Frontal cortex (tissue), 4 donors: Measurements from ENCODE around the gene RGS19. TPM values are rescaled to one million over a fixed set of nuclear protein-coding genes. Genes with fewer than 3 reads are reported as not detected.

Experiments used
- DNase-seq, 2 donors: peaks; one replicate each; pipeline ENCODE4 v3.0.0; 2012; ENCODE audit warnings: low spot score in 2 of 2
- FAIRE-seq: peaks from 2 replicates; lab custom pipeline; 2012; peaks lifted over from hg19 to GRCh38; lab: Jason Lieb, UNC
- total RNA-seq: library from RNA; depleted of rRNA; stranded (reverse); fragments of >200 nt; gene quantifications from one replicate; pipeline ENCODE4 v1.2.3, GENCODE V29; 2014
- donor health status: control.
- donor health status: control.
- donor health status: control.

Gene RGS19
- total RNA-seq, 1 donor from 2014 or later: 7.7 TPM

DNA sequence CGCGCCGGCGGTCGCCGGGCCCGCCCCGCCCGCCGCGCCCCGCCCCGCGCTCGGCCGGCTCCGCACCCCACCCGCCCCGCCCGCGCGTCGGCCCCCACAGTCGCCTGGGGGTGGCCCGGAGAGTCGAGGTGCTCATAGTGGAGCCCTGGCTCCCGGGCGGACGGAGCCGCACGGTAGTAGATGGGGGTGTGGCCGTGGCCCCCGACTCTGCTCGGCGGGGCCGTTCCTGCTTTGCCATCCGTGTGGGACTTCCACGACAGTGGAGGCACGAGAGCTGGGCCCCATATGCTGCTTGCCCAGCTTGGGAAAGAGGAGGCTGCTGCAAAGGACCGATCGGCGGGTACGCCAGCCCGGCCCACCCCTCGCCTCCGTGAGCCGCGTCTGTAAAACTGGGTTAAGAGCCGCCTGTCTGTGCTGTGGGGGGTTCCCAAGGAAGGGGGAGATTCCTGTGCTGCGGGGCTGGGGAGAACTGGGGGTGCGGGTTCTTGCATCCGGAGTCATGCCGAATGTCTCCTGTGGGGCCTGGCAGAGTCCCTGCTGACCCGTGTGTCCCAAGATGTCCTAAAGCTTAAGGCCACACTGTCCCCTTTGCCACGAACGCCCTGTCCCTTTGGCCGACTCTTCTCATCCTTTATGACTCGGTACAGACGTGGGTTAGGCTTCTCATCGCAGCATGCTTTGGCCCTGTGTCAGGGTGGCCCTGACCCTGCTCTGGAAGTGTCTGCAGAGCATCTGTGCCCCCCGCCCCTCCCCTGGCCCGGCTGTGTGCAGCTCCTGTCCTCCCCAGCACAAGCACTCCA lies 895 bp upstream of the RGS19 start, which contains the start of gene OPRL1:
TSS of gene OPRL1 (plus strand) at position 70 of the 800 bp plus-strand sequence. CDS start 12,639 bp downstream, outside the sequence.
- DNase-seq (no peak), FAIRE-seq (no peak)

DNA sequence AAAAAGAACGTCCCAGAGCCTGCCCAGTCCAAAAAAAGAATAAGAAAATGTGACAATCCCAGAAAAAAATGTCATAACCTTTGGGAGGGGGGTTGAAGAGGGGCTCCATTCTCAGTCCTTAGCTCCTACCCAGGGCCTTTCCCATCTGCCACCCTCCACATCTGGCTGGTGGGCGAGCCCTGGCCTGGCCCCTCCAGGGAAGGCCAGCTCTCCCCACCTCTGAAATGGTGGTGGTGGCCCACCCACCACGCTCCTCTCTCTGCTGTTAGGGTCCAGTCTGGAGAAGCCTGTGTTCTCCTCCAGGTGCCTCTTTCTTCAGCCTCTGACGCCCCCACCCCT lies 415 bp downstream of the RGS19 start:
- FAIRE-seq: no peak
- DNase-seq: no peak

- FAIRE-seq (no peak), DNase-seq (no peak)
These were observed 1.3 kb downstream of the RGS19 start for GRCh38 chr20:64077876-64078551.

DNA sequence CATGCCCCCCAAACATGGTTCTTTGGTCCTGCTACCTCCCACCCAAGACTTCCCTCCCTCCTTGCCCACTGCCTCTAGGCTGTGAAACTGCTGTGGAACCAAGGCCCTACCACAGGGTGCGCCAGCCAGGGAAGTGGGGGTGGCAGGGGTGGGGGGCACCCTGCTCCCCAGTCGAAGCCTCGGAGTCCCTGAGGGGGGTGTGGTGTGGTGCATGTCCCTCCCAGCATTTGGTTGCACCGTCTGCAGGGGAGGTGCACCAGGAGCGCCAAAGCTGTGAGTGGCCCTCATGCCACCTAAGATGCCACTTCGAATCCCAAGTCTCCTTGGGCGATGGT lies 1.8 kb downstream of the RGS19 start:
- DNase-seq (no peak), FAIRE-seq (no peak)

DNA sequence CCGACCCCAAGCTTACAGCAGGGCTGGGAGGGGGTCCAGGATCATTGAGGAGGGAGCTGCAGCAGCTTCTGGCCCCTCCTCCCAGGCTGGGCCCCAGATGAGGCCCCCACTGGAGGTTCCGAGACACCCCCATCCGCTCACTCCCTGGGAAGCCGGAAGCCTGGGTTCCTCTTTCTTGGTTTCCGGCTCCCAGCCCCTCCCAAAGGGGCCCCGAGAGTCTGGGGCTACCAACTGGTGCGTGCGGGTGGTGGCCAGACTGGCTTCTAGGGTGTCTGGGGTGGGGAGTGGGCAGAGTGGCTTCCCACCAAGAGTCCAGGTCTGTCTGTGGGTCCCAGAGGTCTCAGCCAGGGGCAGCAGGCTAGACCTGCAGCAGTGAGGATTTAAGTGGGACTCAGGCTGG lies 2.2 kb downstream of the RGS19 start:
- no peak for DNase-seq
- FAIRE-seq: no peak

DNA sequence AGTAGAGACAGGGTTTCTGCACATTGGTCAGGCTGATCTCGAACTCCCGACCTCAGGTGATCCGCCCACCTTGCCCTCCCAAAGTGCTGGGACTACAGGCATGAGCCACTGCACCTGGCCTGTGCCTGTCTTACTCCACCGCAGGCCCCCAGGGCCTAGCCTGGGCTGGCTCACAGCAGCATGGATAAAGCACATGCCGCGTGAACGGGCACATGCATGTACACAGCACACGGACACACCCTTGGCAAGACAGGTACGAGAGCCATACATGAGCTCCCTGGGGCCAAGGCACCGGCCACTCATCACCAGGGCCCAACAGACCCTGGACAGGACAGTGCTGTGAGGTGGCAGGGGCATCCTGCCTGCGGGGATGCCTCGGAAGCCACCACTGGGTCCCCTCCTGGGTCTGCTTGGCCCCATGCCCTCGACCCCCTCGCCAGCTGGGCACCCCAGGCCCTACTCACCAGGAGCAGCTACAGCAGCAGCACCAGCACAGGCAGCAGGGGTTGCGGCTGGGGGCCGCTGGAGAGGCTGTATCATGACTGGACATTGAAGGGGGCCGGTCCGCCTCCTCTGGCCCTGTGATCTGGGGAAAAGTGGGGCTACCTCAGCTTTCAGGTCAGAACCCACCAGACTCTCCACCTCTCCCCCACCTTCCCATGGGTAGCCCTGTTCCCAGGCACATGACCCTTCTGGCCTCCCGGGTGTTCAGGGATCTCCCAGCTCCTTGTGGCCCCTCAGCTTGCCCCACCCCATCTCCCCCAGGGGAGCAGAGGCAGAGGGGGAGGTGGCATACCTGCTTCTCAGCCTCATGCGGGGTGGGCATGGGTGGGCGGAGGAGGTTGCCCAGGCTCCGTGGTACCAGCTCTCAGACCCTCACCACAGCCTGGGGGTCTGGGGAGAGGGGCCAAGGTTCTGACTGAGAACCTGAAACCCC lies 3.0 kb downstream of the RGS19 start:
- FAIRE-seq (no peak), DNase-seq (no peak)

- FAIRE-seq (no peak), DNase-seq (no peak)
These were observed 3.8 kb downstream of the RGS19 start for GRCh38 chr20:64075556-64075955.

DNA sequence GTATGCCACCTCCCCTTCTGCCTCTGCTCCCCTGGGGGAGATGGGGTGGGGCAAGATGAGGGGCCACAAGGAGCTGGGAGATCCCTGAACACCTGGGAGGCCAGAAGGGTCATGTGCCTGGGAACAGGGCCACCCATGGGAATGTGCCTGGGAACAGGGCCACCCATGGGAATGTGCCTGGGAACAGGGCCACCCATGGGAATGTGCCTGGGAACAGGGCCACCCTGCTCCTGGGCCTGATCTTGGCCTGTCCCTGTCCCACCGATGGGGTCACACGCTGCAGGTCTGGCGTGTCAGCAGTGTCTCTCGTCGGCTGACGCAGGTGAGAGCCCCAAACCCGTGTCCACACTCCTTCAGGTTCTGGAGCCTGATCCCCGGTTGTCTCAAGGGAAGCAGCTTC lies 4.4 kb downstream of the RGS19 start:
- no peak for DNase-seq
- no peak for FAIRE-seq

- DNase-seq (no peak), FAIRE-seq (no peak)
These were observed 5.0 kb downstream of the RGS19 start for GRCh38 chr20:64074184-64074789.

DNA sequence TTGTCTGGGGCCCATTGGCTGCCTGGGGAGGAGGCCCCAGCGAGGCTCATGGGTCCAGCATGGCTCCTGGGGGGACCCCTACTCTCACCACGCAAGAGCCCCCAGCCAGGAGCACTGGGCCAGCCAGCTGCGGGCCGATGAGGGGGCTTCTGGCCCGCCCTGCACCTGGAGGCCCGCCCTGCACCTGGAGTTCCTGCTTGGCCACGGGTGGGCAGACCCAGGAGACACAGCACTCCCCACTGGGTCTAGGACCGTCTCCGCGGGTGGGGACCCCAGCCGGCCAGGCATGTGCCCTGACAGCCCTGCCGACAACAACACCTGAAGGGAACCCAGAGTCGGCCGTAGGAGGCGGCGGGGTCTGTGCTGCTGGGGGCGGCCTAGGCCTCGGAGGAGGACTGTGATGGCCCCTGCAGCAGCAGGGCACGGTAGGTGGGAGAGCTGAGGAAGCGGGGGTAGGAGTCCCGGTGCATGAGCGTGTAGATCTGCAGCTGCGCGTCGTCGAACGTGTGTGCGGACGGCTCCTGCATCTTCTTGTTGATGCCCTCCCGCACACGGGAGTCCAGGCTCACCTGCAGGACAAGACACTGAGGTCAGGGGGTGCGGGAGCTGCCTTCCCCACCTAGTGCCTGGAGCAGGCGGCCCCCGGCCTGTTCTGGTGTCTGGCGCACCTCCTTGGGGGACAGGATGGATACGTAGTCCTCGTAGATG lies 5.7 kb downstream of the RGS19 start:
- FAIRE-seq (no peak), DNase-seq (no peak)

- no peak for FAIRE-seq
- DNase-seq: no peak
These were observed 6.7 kb downstream of the RGS19 start for GRCh38 chr20:64072498-64073063.

- DNase-seq: no peak
- no peak for FAIRE-seq
These were observed 7.7 kb downstream of the RGS19 start for GRCh38 chr20:64071341-64072332.

DNA sequence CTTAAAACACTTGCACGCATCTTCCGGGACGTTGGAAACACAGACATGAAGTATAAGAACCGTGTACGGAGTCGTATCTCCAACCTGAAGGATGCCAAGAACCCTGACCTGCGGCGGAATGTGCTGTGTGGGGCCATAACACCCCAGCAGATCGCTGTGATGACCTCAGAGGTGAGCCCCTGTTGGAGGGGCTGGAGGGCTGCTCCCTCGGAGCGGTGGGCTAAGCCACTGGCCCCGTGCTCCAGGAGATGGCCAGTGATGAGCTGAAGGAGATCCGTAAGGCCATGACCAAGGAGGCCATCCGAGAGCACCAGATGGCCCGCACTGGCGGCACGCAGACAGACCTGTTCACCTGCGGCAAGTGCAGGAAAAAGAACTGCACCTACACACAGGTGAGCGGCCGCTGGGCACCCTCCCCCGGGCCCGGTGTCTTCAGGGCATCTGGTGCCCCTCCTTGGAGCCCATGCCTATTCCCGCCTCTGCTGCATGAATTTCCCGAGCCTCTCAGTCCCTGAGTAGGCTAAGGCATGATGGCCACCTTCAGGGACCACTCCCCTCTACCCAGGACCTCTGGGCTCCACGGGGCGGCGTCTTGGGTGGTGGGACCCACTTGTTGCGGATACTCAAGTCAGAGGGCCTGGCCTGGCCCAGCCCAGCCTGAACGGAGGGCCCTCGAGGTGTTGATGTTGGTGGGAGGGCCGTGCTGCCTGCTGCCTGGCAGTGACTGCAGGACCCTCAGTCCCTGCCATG lies 8.9 kb downstream of the RGS19 start:
- DNase-seq: no peak
- no peak for FAIRE-seq

DNA sequence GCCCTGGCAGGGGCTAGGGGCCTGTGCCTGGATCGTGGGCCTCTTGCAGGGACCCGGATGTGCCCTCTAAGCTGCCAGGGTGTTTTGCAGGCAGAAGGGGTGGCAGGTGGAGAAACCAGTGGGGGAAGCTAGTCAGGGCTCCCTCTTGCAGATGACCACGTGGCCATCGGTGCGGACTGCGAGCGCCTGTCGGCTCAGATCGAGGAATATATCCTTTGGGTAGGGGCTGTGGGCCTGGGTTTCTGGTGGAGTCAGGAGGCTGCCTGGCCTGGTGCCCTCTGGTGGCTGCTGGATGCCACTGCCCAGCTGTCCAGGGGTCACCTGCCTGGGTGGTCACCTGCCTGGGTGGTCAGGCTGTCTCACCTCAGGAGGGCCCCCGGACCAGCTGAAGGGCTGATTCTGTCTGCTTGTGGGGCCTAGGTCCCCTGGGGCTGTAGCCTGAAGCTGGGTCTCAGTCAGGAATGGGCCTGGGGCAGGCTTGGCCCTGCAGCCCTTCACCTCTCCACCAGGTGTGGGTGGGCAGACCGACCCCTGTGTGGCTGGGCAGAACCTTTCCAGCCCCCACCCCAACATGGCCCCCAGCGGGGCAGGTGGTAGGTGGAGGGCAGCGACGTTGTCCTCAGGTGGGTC lies 9.6 kb downstream of the RGS19 start:
- DNase-seq (no peak), FAIRE-seq (no peak)

DNA sequence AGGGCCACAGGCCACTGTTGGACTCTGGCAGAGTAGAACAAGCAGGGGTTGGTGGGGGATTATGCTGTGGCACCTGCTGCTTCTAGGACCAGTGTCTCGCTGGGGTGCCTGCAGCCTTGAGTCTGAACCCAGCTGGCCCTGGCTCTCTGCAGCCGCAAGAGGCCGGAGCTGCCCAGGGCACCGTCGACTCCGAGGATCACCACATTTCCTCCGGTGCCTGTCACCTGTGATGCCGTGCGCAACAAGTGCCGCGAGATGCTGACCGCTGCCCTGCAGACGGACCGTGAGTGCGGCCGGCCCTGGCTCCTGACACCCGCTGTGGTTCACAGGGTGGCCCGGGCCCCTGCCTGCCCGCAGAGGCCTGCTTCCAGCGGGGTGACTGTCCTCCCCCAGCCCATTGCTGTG lies 10.1 kb downstream of the RGS19 start:
- DNase-seq: no peak
- no peak for FAIRE-seq

DNA sequence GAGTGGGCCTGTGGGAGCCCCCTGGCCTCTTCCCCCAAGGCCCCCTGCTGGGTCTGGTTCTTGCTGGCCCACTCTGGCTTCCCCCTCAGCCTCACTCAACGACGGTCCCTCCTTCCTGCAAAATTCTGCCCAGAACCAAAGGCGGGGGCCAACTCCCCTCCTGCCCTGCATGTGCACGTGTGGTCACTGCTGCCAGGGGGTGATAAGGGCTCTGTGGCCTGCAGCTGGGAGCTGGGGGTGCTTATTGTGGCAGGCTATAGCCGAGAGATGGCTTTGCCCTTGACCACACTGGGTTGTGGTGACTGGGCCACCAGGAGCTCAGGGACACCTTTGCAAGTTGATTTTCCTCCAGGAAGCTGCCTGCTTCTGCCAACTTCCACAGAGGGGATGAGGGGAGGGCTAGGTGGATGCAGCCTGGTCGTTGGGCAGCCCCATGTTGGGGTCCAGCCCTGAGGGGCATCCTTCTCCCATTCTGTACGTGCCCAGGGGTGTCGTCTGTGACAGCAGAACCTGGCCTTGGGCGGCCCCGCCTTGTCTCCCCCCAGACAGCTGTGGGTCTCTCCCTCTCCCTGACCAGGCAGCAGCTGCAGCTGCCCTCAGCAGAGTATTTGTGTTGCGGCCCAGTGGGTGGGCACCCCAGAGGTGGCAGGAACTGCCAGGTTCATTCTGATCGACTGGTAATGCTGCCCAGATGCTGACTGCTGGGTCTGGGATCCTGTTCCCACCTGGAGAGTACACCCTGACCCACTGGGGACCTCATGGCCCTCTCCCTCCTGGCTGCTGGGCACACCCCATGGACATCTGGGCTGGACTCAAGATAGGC lies 10.7 kb downstream of the RGS19 start:
- no peak for FAIRE-seq
- DNase-seq: no peak
